GM04504 (cell line): Measurements from ENCODE around the gene C11orf54.
A peak's percentile ranks its signal among the peaks of the same experiment; 100 is the strongest.

Experiments used
- DNase-seq: peaks from one replicate; pipeline ENCODE4 v3.0.0-alpha.2; 2012; ENCODE audit warnings: low read depth

C11orf54 gene

DNA sequence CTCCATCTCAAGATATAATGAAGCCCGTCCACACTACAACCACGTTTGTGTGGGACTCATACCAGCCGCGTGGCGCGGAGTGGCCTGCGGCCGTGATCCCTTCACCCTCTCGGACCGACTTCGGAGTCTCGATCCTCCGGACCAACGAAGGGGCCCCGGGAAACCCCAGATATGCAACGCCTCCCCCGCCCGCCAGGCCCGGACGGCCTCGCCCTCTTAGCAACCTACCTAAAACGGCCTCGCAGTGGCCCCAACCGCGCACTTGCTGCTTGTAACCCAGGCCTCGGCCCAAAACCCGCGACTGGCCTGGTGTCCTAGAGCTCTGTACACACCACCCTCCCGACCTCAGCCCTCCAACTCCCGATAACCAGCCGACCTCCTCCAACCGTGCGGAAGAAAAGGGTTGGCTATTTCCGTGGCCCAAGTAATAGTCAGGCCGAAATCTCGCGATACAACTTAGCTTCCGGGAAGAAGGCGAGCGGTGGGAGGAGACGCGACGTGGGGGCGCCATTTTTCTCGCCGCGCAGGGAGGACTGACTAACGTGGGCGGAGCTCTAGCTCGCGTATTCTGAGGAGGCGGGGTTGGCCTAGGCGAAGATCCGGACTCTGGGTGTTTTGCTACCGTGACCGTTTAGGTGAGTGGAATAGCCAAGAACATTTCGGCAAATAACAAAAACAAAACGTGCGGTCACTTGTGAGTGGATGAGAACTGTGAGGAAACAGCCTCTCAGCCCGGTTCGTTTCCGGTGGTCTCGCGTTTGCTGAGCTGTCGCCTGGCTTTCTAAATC is at the start of gene C11orf54, which contains the start of gene TAF1D:
TSS of gene C11orf54 (plus strand) at position 579 of the 788 bp plus-strand sequence. CDS start 5,722 bp downstream, outside the sequence.
TSS of gene TAF1D (minus strand) at position 402 of the 788 bp plus-strand sequence. CDS start 2,191 bp downstream, outside the sequence.
- DNase-seq, result peak; percentile 96

DNA sequence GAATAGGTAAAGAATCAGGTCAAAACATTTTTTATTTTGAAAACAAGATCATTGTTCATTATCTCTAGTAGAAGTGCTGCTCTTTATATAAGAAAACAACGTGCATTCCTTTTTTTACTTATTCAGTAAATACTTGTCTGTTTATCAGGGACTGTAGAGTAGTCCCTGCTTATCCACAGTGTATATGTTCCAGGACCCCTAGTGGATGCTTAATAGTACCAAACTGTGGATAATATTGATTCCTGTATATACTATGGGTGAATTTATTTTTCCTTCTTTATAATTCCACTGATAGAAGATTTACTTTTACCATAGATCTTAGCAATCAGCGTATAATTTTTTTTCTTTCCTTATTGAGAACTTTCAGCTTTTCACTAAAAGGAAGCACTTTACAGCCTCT is 47.4 kb upstream of the C11orf54 start:
- no peak for DNase-seq

DNA sequence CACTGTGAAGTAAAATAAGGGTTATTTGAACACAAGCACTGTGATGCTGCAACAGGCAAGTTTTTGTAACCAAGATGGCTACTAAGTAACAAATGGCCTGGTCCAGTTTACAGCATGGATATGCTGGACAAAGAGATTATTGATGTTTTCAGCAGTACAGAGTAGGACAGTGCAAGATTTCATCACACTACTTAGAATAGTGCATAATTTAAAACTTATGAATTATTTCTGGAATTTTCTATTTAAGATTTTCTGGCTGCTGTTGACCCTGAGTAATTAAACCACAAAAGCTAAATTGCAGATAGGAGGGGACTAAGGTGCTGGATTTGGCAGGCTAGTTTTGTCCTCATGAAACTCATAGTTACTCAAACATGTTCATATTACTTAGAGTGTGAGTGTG is 46.9 kb upstream of the C11orf54 start:
- DNase-seq, result peak; percentile 6

DNA sequence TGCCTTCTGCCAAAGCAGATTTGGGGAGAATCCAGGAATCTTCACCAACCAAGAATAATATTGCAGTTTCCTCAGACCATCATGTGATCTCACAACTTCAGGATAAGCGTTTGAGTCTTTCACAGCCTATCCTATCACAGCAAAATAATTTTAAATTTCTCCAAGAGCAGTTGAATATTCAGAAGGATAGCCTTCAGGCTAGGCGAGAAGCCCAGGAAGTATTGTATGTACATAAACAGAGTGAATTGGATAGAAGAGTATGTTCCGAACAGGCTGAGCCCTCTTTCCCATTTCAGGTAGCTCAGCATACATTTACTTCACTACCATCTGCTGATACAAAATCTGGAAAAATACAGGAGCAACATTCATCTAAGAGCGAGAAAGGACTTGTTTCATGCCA is 43.9 kb upstream of the C11orf54 start:
- DNase-seq, result no peak

DNA sequence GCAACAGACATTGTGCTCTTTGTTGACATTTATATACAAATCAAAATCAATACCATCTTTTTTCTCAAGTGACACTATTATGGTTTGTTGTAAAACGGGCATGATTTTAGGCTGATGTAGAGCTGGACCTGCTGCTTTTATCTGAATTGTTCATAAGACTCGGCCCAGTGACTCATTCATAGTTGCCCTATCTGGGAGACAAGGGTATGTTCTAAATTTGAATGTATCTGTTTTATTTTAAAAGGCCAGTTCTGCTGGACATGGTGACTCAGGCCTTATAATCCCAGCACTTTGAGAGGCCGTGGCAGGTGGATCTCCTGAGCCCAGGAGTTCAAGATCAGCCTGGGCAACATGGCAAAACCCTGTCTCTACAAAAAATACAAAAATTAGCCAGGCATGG is 40.6 kb upstream of the C11orf54 start:
- no peak for DNase-seq

DNA sequence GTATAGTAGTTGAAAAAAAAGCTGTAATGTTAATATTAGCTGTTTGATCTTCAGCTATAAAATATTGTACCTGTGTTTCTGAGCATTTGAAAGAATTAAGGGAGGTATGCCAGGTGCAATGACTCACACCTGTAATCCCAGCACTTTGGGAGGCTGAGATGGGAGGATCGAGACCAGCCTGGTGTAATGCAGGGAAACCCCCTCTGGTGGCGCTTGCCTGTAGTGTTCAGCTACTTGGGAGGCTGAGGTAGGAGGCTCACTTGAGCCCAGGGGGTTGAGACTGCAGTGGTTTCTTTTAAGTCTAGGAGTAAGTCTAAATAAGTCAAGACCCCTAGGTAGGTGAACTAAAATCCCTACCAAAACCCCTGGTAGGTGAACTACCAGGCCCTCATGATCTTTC is 37.2 kb upstream of the C11orf54 start:
- DNase-seq, result no peak

DNA sequence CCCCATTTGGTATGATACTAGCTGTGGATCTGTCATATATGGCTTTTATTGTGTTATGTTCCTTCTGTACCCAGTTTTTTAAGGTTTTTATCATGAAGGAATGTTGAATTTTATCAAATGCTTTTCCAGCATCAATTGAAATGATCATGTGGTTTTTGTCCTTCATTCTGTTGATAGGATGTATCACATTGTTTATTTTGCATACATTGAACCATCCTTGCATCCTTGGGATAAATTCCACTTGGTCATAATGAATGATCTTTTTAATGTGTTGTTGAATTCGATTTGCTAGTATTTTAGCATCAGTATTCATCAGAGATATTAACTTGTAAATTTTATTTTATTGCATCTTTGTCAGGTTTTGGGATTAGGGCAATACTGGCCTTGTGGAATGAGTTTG is 31.2 kb upstream of the C11orf54 start:
- no peak for DNase-seq

DNA sequence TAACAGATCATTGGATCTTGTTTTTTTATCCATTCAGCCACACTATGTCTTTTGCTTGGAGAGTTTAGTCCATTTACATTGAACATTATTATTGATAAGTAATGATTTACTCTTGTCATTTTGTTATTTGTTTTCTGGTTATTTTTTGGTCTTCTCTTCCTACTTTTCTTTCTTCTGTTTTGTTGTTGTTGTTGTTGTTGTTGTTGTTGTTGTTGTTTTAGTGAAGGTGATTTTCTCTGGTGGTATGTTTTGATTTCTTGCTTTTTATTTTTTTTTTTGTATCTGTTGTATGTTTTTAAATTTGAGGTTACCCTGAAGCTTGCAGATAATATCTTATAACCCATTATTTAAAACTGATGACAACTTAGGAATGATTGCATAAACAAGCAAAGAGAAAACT is 28.8 kb upstream of the C11orf54 start:
- no peak for DNase-seq

DNA sequence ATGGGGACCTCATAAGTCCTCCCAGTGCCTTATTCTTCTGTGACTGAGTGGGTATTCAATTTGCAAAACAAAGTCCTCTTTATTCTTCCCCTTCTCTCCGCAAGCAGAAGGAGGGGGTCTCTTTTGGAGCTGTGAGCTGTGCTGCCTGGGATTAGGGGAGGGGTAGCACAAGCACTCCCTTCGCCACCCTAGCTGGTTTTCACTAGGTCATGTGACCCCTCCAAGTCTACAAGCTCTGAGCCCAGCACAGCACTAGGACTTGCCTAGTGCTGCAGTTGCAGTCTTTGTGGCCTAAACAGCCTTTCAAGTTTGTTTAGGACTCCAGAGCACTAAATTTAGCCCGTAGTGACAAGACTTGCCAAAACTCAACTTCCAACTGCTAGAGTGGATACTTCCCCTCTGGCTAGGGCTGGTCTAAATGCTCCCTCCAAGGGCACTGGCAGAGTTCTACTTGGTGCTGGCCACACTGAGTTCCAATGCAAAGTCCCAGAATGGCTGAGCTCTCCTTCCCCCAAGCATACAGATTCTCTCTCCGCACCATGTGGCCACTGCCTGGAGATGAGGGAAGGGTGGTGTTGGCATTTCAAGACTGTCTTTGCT is 25.6 kb upstream of the C11orf54 start:
- no peak for DNase-seq

DNA sequence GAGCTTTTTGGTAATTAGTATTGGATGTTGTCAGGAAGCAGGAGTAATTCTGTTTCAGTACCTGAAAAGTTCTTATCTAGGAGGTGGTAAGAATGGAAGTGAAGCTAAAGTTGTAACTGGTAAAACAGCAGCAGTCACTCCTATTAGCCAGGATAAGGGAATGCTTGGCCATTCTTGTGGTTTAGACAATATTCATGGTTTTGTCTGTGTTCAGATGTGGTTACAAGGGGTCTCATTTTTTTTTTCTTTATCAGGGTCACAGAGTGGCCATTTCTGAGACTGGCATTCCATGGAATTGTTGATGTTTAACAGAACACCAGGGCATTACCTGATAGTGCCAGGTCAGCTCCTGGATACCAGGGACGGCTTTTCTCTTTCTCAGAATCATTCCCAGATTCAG is 24.0 kb upstream of the C11orf54 start:
- no peak for DNase-seq

DNA sequence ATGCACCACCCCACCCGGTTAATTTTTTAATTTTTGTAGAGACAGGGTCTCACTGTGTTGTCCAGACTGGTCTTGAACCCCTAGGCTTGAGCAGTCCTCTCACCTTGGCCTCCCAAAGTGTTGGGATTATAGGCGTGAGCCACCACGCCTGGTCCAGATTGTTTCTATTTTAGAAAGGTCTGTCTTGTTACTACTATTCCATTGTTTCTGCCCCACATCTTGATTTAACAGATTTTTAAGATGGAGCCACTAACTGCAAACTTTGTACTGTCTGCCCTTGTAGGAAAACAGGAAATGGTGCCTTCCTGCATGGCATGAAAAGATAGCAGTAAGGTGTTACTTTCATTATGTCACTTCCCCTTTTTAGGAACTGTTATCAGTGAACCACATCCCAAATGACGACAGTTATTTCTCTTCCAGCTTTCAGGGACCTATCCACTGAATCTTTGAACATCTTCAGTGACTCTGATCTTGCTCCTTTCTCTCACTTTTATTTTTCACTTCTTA is 23.4 kb upstream of the C11orf54 start:
- no peak for DNase-seq

DNA sequence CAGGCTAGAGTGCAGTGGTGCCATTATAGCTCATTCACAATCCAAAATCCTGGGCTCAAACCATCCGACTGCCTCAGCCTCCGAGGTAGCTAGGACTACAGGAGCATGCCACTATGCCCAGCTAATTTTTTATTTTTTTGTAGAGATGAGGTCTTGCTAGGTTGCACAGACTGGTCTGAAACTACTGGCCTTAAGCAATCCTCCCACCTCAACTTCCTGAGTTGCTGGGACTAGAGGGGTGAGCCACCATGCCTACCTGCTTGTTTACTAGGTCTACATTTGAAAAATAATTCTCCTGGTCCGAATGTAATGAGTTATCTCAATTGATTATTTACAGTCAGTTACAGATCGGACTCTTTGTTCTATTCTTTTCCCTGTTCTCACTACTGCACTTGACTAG is 22.2 kb upstream of the C11orf54 start:
- no peak for DNase-seq

DNA sequence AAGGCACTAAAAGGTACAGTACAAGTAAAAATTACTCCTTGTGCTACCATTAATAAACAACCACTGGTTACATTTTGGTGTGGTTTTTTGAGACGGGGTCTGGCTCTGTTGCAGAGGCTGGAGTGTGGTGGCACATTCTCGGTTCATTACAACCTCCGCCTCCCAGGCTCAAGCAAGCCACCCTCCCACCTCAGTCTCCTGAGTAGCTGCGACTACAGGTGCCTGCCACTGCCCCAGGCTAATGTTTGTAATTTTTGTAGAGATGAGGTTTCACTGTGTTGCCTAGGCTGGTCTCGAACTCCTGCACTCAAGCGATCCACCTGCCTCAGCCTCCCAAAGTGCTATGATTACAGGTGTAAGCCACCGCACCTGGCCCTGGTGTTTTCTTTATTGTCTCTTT is 20.9 kb upstream of the C11orf54 start:
- DNase-seq, result no peak

DNA sequence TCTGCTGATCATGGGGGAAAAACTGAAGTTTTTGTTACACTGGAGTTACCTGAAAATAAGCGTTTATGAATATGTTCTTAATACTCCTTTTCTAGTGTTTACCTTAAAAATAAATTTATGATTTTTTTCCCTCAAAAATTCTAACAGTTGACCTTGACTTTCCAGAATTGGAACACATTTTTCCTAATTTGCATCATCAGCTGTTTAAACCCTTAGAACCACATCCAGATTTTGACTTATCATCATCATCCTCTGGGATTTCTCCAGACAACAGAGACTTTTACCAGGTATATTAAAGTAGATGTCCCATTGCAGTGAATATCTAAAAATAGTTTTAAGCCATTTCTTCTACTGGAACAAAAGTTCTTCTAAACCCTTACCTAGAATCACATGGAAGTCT is 17.4 kb upstream of the C11orf54 start:
- DNase-seq, result no peak

DNA sequence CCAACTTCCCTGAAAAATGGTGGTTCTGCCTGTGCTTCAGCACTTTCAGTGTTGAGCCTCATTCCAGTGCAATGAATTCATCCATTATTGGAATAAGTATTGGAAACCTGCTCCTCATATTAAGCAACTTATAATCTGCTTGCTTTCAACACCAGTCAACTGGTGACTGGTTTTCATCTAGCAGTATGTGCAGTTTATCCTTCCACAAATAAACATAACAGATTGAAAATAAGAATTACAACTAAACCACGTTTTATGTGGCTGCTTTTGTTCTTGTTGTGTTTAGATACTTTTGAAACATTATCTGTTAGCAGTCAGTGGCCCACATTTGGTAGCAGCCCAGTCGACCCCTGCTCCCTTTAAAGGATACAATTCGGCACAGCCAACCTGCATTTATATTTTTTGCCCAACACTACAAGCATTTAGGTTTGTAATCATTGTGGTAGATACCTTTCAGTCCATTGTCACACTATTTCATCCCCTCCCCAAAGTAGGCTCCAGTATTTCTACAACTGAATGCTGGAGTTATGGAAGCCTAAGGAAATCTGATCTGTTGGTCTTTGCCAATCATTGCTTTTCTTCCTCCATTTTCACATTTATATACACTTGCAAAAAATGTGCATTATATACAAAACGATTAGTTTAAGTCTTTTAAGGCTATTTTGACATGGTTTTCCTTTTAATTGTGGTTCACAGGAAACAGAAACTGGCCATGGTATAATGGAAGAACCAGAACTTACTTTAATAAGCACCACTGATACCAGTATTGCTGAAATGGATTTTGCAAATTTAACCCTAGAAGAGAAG is 13.3 kb upstream of the C11orf54 start:
- no peak for DNase-seq

DNA sequence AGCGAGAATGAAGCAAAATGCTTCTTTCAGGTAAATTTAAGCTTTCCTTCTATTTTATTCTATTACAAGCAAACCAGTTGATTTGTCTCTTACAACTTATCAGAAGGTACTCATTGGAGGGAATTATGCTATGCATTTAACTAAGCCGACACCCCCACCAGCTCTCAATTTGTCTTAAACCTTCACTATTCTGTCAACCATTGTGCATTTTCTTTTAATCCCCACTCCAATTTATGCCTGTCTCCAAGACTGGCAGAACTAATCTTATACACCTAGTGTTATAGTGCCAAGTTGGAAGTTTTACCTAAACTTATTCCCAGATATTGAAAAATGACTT is 12.7 kb upstream of the C11orf54 start:
- no peak for DNase-seq

DNA sequence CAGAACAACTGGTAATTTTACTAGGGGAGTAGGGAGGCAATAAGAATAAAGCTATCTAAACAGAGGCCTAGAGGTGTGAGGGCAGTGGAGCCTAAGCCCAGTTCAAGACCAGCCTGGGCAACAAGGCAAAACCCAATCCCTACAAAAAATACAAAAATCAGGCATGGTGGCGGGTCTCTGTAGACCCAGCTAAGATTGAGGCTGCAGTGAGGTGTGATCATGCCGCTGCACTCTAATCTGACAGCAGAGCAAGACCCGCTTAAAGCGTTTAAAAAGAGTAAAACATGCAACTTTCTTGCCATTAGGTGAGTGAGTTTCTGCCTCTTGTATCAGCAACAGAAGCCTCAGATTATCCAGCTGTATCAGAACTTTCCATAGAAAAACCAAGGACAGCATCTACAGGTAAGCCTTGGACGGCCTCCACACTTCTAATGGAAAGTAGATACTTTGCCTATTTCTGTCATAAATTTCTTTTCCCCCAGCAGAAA is 12.3 kb upstream of the C11orf54 start:
- DNase-seq, result no peak

DNA sequence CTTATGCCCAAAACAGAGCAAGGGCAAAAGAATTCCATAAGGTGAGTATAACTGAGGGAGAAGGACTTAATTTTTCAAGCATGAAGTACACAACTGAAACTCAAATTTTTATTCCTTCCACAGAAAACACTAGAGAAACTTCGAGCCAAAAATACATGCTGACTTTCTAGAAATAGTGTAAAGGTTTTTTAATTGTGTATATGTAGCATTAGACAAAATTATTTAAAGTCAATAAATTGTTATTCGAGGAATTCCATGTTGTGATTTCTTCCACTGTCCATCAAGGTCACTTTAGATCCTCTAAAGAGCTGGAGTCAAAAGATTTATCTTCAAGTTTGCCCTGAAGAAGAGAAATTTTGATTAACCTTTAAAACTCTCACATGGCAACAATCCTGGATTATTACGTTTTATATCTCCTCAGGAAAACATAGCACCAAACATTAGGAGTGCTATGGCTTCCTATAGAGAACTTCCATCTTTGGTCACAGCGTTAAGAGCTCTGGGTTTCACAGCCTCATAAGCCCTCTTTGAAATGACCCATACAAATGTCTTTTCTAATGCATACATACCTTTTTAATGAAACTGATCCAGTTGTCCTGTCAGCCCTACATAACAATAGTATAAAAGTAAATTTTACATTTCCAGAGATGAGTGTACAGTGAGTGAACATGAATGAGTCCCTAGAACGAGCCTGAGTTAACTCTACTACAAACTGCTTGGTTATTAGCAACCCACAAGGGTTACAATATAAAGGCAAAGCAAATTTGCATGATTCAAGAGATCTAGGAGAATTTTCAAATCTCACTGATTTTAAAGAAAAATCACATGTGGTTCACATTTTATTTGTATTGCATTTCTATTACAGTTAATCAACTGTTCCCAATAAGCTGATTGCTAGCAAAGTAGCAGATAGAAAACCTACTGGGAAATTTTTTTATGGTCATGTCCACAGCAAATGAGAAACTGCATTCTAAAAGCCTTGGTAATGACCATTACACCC is 11.1 kb upstream of the C11orf54 start:
- no peak for DNase-seq

DNA sequence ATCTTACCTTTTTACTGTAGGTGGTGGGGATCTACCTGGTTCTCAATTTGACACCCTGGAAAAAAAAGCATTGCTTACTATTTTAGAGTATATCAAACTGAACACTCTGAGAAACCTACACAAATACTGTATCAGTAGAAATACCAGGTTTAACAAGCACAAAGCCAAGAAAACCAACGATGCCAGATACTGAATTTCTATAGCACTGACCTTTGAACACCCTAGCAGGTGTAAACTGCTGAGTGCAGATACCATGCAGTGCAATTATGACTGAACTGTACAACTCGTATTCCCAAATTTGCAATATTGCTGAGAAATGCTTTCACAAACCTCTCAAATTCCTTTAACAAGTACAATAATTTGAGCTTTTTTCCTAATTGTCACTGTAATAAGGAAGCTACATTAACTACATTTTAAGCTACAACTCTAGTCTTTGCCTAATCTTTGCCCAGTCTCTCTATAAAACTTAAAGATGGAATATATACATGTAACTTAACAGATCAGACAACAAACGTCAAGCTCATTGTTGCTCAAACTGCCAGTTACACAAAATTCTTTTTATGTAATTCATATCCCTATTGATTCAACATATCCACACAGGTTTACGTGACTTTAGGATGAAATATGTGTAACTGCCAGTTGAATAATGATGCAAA is 9.1 kb upstream of the C11orf54 start:
- DNase-seq, result no peak

DNA sequence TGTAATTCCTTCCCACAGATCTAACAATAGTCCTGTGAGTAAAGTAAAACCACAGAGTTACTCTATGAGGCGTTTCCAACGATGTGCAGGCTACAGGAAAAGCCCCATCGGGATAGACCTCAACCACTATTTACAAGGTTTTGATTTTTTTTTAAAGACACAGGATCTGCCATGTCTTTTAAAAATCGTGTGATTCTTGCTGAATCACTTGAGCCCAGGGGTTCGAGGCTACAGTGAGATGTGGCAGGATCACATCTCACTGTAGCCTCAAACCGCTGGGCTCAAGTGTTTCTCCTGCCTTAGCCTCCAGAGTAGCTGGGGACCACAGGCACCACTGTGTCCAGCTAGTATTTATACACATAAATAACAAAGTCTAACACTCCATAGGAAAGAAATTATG is 8.0 kb upstream of the C11orf54 start:
- DNase-seq, result no peak
